NOMO-1 (cell line): ENCODE measurements around the gene BTG1.

Source experiments
- DNase-seq, 2 experiments: peaks; one replicate each; lab custom pipeline; 2025; ENCODE audit not compliant: unreplicated experiment in 2 of 2; lab: John Stamatoyannopoulos, UW

BTG1 gene

GRCh38 chr12:92145731-92146496 is at the start of gene BTG1:
BTG1 (minus strand) TSS chr12:92145846; CDS start chr12:92145535, 311 bp downstream.
- DNase-seq: peak; percentile 95 to 98

DNA sequence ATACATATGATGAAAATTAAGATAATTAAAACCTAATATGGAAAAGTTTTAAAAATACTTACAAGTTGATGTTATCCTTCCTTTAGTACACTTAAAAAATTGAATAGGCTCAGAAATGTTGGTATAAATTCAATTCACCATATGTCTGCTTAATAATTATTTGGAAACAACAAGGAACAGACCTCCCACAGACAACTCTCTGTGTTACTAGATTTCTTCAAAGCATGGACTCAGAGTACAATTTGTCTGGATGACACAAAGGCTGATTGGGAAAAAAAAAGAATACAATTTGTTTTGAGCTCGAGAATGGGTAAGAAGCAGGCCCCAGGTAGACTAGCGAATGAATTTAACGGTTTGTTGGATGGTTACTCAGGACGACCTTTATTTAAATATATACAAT is 48.9 kb upstream of the BTG1 start:
- DNase-seq: no peak

GRCh38 chr12:92193846-92194245 is 48.2 kb upstream of the BTG1 start:
- DNase-seq: no peak

DNA sequence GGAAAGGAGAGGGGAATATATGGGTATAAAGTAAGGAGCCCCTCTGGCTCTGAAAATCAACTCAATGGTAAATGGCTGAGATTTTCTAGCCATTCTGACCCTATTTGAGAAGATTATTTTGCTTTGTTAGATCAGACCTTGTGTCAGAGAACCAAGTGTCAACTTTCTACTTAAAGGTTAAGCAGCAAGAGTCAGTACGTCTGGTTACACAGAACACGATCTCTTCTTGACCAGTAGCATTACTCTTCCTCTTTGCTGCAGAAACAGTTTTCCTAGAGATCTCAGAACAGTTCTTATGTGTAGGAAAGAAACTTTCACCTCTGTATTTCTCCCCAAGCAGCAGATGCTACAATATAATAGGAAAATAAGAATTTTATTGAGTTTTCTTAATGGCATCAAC is 47.4 kb upstream of the BTG1 start:
- no peak for DNase-seq

DNA sequence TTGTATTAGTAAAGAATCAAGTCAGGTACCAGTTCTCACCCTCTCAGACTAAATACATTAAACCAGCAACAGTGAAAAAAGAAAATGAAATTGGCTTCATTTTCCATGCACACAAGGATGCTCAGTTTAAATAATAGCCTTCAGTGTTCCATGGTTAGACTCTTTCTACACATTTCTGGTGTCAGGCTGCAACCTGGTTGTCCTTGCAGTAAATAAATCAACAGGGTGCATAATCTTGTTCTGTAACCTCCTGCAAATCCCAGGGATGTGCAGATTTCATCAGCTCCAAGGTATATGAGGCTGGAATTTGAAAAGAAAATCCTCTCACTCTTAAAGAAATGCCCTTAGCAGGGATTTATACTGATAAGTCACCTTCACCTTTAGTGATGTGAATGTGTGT is 46.7 kb upstream of the BTG1 start:
- no peak for DNase-seq

- peak in 1 of 2 experiments; percentile 15 for DNase-seq
Observed at GRCh38 chr12:92191061-92191460, 45.4 kb upstream of the BTG1 start.

GRCh38 chr12:92188517-92189188 is 43.0 kb upstream of the BTG1 start:
- DNase-seq: no peak

GRCh38 chr12:92186038-92186470 is 40.4 kb upstream of the BTG1 start:
- no peak for DNase-seq

DNA sequence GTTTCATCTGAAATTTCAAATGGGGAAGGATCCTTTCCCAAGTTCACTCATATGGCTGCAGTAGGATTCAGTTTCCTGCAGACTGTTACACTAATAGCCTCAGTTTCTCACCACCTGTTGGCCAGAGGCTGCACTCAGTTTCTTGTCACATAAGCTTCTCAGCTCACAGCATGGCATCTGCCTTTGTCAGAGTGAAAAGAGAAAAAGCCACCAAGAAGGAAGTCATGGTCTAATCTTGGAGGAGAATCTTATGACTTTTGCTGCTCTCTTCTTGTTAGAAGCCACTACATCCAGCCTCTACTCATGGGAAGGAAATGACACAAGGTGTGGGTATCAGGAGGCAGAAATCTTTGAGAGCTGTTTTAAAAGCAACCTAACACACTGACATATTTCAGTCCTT is 39.4 kb upstream of the BTG1 start:
- DNase-seq: no peak

DNA sequence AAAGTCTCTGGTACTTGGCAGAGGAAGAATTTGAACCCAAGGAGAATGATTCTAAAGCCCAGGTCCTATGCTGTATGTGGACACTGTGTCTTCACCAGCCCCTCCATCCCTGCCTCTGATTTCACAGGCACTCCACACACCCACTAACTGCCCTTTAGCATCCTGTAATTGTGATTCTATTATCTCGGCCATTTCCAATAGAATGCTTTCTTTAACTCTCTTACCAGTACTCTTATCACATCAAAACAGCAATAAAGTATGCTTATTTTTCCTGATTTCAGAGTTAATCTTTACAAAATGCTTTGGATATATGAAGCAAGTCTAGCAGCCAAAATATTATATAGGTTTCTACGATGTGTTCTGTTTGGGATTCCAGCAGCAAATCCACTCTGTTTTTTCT is 37.9 kb upstream of the BTG1 start:
- no peak for DNase-seq

DNA sequence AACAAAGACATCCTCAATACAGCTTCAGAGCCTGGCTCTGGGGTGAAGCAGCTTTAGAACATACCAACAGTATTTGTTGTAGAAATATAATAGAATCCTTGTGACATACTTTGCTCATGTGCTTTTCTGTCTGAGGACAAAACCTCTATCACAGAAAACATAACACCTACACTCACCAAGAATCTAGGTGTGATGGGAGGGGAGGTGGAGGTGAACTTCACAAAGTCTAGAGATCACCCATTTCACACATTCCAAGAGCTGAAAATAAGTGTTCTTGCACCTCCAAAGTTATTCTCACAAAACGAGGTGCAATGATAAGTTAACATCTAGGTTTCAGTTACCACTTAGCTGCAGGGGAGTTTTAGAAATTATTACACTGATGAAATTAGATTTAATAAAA is 32.7 kb upstream of the BTG1 start:
- no peak for DNase-seq

DNA sequence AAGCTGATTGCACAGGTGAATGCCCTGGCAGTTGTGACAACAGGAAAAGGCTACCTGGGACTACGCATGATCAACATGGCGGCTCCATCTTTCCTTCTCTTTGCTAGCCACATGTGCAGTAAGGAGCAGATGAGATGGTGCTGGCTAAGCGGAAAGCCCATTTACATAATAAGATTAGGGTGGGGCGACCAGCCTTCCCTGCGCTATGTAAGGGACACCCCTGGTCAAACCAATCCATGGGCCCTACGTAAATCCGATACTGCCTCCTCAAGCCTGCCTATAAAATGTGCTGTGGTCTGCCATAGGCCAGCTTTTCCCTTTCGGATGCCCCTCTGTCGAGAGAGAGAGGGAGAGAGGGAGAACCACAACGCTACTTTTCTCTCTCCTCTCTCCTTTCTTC is 31.0 kb upstream of the BTG1 start:
- DNase-seq: no peak

DNA sequence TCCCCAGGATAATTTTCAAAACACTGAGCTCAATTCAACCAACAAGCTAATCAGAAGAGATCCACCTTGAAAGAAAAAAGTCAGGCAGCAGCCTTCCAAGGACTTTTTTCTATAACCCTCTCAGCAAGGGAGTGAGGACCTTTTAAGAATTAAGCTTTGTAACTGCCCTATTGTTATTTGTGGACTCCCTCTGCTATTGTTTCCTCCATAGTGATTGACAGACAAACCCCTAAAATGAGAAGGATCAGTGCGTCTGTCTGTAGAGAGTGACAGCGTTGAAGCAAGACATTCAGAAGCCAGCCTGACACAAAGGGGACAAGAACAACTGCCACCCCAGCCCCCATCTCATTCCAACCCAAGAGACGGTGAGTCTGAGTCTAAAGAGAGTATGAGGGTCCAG is 30.3 kb upstream of the BTG1 start:
- no peak for DNase-seq

DNA sequence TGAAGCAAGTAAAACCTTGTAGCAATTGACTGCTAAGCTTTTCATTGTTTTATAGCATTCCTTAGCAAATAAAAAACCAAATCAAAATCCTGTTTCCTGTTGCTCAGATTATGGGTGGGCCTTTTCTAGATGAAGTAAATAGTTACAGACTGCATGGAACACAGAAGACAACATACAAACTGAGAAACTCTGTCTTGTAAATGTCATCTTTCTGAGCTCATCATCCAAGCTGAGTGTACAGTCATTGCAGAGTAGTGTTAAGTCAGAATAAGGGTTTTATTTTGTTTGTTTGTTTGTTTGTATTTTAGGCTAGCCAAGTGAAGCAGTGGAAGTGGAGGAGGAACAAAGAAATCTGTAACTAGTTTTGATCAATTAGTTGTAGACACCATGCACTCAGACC is 24.4 kb upstream of the BTG1 start:
- DNase-seq: no peak

DNA sequence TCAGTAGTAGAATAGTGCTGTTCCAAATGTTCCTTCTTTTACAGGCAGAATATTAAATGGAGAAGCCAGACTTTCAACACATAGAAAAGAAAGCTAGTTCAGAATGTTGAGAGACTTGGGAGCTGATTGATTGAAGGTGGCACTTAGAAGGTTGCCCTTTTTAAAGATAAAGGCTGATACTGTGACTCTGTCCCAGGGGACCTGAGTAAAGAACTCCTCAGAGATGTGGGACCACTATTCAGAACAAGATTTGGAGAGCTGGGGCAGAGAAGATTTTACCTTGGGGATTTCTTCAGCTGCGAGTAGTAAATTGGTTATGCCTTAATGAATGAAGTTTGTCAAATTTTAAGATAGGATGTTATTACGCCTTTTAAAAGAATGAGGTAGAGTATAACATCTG is 21.4 kb upstream of the BTG1 start:
- DNase-seq: no peak

DNA sequence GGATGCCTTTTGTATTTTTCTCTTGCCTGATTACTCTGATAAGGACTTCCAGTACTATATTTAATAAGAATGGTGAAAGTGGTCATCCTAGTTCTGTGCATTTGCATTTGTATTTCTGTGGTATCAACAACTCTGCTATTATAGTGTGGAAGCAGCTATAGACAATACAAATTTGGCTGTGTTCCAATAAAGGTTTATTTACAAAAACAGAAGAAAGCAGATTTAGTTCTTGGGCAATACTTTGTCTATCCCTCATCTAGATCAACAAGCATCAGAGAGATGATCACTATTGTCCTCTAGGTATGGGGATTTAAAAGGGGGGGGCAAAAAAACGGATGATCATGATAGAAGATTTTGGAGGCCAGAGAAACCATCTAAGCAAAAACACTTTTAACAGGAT is 19.1 kb upstream of the BTG1 start:
- DNase-seq: no peak

GRCh38 chr12:92162079-92162478 is 16.4 kb upstream of the BTG1 start:
- DNase-seq: peak in 1 of 2 experiments; percentile 50

DNA sequence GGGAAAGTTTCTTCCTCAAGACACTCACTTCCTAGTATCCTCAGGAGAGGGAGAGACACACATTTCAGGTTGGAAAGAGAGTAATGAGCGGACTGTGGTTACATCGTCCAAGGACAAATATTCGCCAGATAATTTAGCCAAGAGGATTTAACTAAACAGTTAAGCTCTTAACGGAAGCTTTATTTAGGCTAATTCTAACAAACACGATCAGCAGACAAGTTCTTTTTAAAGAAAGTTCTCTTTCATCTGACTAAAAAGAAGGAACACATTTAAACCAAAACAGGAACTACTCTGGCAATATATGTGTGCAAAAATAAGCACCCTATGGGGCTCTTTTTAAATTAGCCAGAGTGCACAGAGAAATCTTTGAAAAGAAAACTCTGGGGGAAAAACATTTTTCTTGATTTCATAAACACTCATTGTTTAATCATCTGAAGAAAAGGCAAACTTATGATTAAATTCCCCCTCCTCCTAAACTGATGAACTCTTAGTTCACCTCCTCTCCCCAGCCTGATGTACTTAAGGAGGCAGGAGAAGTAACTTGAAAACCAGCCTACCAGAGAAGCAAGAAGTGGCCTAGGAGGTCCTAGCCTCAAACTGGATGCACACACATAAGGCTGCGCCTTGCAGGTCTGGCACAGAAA is 13.3 kb upstream of the BTG1 start:
- peak; percentile 41 to 73 for DNase-seq

DNA sequence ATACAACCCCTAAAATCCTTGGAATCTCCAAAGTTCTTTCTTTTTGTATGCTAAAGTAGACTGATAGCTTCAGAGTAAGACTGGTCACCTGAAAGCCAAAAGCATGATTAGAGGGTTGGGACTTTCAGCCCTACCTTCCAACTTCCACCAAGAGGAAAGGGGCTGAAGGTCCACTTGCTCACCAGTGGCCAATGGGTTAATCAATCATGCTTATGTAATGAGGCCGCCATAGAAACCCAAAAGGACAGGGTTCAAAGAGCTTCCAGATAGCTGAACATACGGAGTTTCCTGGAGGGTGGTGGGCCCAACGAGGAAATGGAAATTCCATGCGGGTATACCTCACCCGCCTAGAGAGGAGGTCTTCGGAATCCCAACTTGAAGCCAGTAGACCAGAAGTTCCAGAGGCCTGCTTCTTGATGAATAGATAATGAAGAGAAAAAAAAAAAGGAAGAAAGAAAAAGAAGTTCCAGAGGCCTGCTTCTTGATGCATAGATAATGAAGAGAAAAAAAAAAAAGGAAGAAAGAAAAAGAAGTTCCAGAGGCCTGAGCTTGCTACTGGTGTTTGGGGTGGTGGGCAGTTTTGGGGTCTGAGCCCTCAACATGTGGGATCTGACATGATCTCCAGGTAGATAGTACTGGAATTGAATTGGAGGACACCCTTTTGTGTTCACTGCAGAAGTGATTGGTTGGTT is 11.2 kb upstream of the BTG1 start:
- DNase-seq: peak in 1 of 2 experiments; percentile 12

GRCh38 chr12:92156139-92156538 is 10.5 kb upstream of the BTG1 start:
- no peak for DNase-seq

DNA sequence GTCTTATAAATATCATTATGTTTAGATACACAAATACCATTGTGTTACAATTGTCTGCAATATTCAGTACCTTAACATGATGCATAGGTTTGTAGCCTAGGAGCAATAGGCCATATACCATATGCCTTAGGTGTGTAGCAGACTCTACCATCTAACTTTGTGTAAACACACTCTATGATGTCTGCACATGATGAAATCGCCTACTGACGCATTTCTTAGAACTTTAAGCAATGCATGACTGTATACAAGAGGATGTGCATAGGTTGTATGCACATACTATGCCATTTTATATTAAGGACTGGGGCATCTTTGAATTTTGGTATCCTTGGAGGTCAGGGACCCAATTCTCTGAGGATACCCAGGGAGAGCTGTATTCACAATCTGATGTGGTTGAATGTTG is 10.1 kb upstream of the BTG1 start:
- no peak for DNase-seq
